ENCODE data around the gene RNU2-1. TPM values are rescaled to one million over a fixed set of nuclear protein-coding genes. Genes with fewer than 3 reads are reported as not detected.
"Not testable (repeated sequence)": the region's sequence is repeated elsewhere in the genome, so short reads cannot be mapped to it uniquely, and the experiment has no call there.

The RNU2-1 gene
- polyA plus RNA-seq (2013), result not detected in 2 replicates

DNA sequence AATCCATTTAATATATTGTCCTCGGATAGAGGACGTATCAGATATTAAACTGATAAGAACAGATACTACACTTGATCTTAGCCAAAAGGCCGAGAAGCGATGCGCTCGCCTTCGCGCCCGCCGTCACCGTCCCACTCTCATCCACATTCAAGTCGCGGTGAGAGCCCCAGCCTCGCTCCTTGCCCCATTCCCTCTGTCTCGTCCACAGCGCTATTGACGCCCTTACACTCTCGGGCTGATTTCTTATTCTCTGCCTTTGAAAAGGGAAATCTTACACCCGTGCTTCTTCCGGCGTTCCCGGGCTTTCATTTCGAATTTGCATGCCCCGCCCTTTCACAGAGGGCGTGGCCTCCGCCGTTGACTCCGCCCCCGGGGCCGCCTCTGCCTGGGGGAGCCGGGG is at the start of gene RNU2-1:
TSS of gene RNU2-1 (minus strand) at position 101 of the 400 bp plus-strand sequence.
- not testable (repeated sequence) for H2AFZ ChIP-seq (ENCODE audit: insufficient read depth, low read length, poor library complexity)

DNA sequence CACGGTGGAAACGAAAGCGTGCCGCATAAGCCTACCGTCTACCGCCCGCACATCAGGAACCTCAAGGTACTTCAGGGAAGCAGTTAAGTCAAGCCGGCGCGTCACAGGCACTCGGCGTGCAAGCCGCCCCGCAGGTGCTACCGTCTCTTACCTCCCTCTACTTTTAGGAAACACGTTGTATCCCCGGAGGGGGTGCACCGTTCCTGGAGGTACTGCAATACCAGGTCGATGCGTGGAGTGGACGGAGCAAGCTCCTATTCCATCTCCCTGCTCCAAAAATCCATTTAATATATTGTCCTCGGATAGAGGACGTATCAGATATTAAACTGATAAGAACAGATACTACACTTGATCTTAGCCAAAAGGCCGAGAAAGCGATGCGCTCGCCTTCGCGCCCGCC is 39.1 kb upstream of the RNU2-1 start:
- not testable (repeated sequence) for H2AK5ac ChIP-seq (ENCODE audit: low read length); H3K36me3 ChIP-seq (ENCODE audit: control insufficient read depth in 1 of 2, insufficient read depth in 2 of 2, low read length in 2 of 2); H4K12ac ChIP-seq (ENCODE audit: low read depth, low read length); H3K27ac ChIP-seq (ENCODE audit: low read depth, low read length); H3K4me1 ChIP-seq (ENCODE audit: control insufficient read depth in 1 of 2, insufficient read depth in 2 of 2, low read length in 2 of 2); DNase-seq; H2BK12ac ChIP-seq (ENCODE audit: low read length); H3K9ac ChIP-seq (ENCODE audit: low read length); H3K9me3 ChIP-seq (ENCODE audit: insufficient read depth, low read depth, low read length); H3K4ac ChIP-seq (ENCODE audit: low read depth, low read length); H3K4me2 ChIP-seq (ENCODE audit: low read length); H2BK120ac ChIP-seq (ENCODE audit: insufficient read depth, low read length, poor library complexity); H3K79me1 ChIP-seq (ENCODE audit: low read length); H2BK5ac ChIP-seq (ENCODE audit: low read depth, low read length, poor library complexity); H3K18ac ChIP-seq (ENCODE audit: low read length); H2AFZ ChIP-seq (ENCODE audit: insufficient read depth, low read length, poor library complexity); H3K79me2 ChIP-seq (ENCODE audit: control insufficient read depth, insufficient read depth, low read length, poor library complexity); H3K27me3 ChIP-seq (ENCODE audit: insufficient read depth, low read length); H3K14ac ChIP-seq (ENCODE audit: low read length); H4K8ac ChIP-seq (ENCODE audit: low read depth, low read length); H3K23ac ChIP-seq (ENCODE audit: low read length); H4K91ac ChIP-seq (ENCODE audit: low read depth, low read length); H3K4me3 ChIP-seq (ENCODE audit: low read depth, low read length)
- whole genome bisulfite sequencing (ENCODE audit: extremely low coverage, insufficient coverage, insufficient read length), result no CpG with 5 or more reads among the region's 30 CpGs

More for the DNA sequence above, at the start of gene RNU2-1:
- not testable (repeated sequence) for H3K14ac ChIP-seq (ENCODE audit: low read length); H2BK120ac ChIP-seq (ENCODE audit: insufficient read depth, low read length, poor library complexity); H3K4me3 ChIP-seq (ENCODE audit: low read depth, low read length); H2AK5ac ChIP-seq (ENCODE audit: low read length); DNase-seq; H4K12ac ChIP-seq (ENCODE audit: low read depth, low read length); H3K23ac ChIP-seq (ENCODE audit: low read length); H3K4me1 ChIP-seq (ENCODE audit: control insufficient read depth in 1 of 2, insufficient read depth in 2 of 2, low read length in 2 of 2); H2BK5ac ChIP-seq (ENCODE audit: low read depth, low read length, poor library complexity); H4K8ac ChIP-seq (ENCODE audit: low read depth, low read length); H4K91ac ChIP-seq (ENCODE audit: low read depth, low read length); H3K36me3 ChIP-seq (ENCODE audit: control insufficient read depth in 1 of 2, insufficient read depth in 2 of 2, low read length in 2 of 2); H3K27ac ChIP-seq (ENCODE audit: low read depth, low read length); H3K9me3 ChIP-seq (ENCODE audit: insufficient read depth, low read depth, low read length); H3K9ac ChIP-seq (ENCODE audit: low read length); H3K18ac ChIP-seq (ENCODE audit: low read length); H3K79me2 ChIP-seq (ENCODE audit: control insufficient read depth, insufficient read depth, low read length, poor library complexity); H3K4me2 ChIP-seq (ENCODE audit: low read length); H3K79me1 ChIP-seq (ENCODE audit: low read length); H2BK12ac ChIP-seq (ENCODE audit: low read length); H3K4ac ChIP-seq (ENCODE audit: low read depth, low read length); H3K27me3 ChIP-seq (ENCODE audit: insufficient read depth, low read length)
- no CpG with 5 or more reads among the region's 31 CpGs for WGBS (ENCODE audit: extremely low coverage, insufficient coverage, insufficient read length)

DNA sequence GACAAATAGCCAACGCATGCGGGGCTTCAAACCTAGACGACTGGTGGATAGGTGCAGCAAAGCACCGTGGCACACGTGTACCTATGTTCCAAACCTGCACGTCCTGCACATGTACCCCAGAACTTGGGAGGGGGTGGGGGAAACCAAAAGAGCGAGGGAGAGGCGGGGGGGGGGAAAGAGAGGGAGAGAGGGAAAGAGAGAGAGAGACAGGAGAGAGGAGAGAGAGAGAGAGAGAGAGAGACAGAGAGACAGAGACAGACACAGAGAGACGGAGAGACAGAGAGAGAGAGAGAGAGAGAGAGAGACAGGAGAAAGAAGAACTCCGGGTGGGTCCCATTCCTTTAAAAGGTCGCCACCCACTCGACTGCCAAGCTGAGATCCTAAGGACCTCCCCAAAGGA is 38.7 kb upstream of the RNU2-1 start:
- H3K36me3 ChIP-seq (ENCODE audit: control insufficient read depth in 1 of 2, insufficient read depth in 2 of 2, low read length in 2 of 2), result not testable (repeated sequence)
- WGBS (ENCODE audit: extremely low coverage, insufficient coverage, insufficient read length), result no CpG with 5 or more reads among the region's 12 CpGs

DNA sequence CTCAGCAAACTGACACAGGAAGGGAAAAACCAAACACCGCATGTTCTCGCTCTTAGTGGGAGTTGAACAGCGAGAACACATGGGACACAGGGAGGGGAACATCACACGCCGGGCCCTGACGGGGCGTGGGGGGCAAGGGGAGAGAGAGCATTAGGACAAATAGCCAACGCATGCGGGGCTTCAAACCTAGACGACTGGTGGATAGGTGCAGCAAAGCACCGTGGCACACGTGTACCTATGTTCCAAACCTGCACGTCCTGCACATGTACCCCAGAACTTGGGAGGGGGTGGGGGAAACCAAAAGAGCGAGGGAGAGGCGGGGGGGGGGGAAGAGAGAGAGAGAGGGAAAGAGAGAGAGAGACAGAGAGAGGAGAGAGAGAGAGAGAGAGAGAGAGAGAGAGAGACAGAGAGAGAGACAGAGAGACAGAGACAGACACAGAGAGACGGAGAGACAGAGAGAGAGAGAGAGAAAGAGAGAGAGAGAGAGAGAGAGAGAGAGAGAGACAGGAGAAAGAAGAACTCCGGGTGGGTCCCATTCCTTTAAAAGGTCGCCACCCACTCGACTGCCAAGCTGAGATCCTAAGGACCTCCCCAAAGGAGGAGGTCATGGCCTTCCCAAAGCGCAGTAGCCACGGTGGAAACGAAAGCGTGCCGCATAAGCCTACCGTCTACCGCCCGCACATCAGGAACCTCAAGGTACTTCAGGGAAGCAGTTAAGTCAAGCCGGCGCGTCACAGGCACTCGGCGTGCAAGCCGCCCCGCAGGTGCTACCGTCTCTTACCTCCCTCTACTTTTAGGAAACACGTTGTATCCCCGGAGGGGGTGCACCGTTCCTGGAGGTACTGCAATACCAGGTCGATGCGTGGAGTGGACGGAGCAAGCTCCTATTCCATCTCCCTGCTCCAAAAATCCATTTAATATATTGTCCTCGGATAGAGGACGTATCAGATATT is 37.1 kb upstream of the RNU2-1 start:
- H3K4me3 ChIP-seq (ENCODE audit: low read depth, low read length); H3K79me1 ChIP-seq (ENCODE audit: low read length); H2AK5ac ChIP-seq (ENCODE audit: low read length); H3K14ac ChIP-seq (ENCODE audit: low read length); H4K8ac ChIP-seq (ENCODE audit: low read depth, low read length); H3K9me3 ChIP-seq (ENCODE audit: insufficient read depth, low read depth, low read length); H3K23ac ChIP-seq (ENCODE audit: low read length); H4K91ac ChIP-seq (ENCODE audit: low read depth, low read length); H3K9ac ChIP-seq (ENCODE audit: low read length); H3K4me2 ChIP-seq (ENCODE audit: low read length); H3K27me3 ChIP-seq (ENCODE audit: insufficient read depth, low read length); H2BK120ac ChIP-seq (ENCODE audit: insufficient read depth, low read length, poor library complexity); H2AFZ ChIP-seq (ENCODE audit: insufficient read depth, low read length, poor library complexity); H2BK5ac ChIP-seq (ENCODE audit: low read depth, low read length, poor library complexity); H3K79me2 ChIP-seq (ENCODE audit: control insufficient read depth, insufficient read depth, low read length, poor library complexity); H2BK12ac ChIP-seq (ENCODE audit: low read length); H3K4me1 ChIP-seq (ENCODE audit: control insufficient read depth in 1 of 2, insufficient read depth in 2 of 2, low read length in 2 of 2); H3K27ac ChIP-seq (ENCODE audit: low read depth, low read length); H3K18ac ChIP-seq (ENCODE audit: low read length); H3K4ac ChIP-seq (ENCODE audit: low read depth, low read length); DNase-seq; H4K12ac ChIP-seq (ENCODE audit: low read depth, low read length); H3K36me3 ChIP-seq (ENCODE audit: control insufficient read depth in 1 of 2, insufficient read depth in 2 of 2, low read length in 2 of 2): not testable (repeated sequence)
- WGBS (ENCODE audit: extremely low coverage, insufficient coverage, insufficient read length), result no CpG with 5 or more reads among the region's 43 CpGs

More for the DNA sequence above, 38.7 kb upstream of the RNU2-1 start:
- not testable (repeated sequence) for H2BK5ac ChIP-seq (ENCODE audit: low read depth, low read length, poor library complexity); H4K91ac ChIP-seq (ENCODE audit: low read depth, low read length); H2BK12ac ChIP-seq (ENCODE audit: low read length); H2BK120ac ChIP-seq (ENCODE audit: insufficient read depth, low read length, poor library complexity); H3K79me1 ChIP-seq (ENCODE audit: low read length); H3K9ac ChIP-seq (ENCODE audit: low read length); H3K14ac ChIP-seq (ENCODE audit: low read length); H3K23ac ChIP-seq (ENCODE audit: low read length); H3K4me2 ChIP-seq (ENCODE audit: low read length); H3K27me3 ChIP-seq (ENCODE audit: insufficient read depth, low read length); H2AK5ac ChIP-seq (ENCODE audit: low read length); DNase-seq; H4K8ac ChIP-seq (ENCODE audit: low read depth, low read length); H2AFZ ChIP-seq (ENCODE audit: insufficient read depth, low read length, poor library complexity); H3K4me3 ChIP-seq (ENCODE audit: low read depth, low read length); H3K4me1 ChIP-seq (ENCODE audit: control insufficient read depth in 1 of 2, insufficient read depth in 2 of 2, low read length in 2 of 2); H3K18ac ChIP-seq (ENCODE audit: low read length); H3K79me2 ChIP-seq (ENCODE audit: control insufficient read depth, insufficient read depth, low read length, poor library complexity); H4K12ac ChIP-seq (ENCODE audit: low read depth, low read length); H3K4ac ChIP-seq (ENCODE audit: low read depth, low read length); H3K9me3 ChIP-seq (ENCODE audit: insufficient read depth, low read depth, low read length); H3K27ac ChIP-seq (ENCODE audit: low read depth, low read length)

Measured in trophoblast cell (in vitro differentiated cells and primary cell).